ENCODE results near the gene CFAP54.

CFAP54 gene

DNA sequence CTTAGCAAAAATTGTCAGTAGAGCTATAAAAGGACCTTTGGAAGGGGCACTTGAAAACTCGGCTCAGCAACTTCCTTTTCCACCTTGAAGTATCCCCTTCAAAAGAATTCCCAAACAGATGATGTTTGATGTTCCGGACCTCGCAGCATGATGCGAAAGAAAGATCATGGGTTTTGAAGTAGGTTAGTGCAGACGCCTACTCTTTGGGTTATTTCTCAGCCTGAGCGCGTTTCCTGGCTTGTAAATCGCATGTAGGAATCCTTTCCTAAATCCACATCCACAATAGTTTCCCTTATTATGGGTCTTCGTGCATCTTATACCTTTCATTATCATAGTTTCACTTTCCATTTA is 417.1 kb downstream of the CFAP54 start:
- DNase-seq: no peak

DNA sequence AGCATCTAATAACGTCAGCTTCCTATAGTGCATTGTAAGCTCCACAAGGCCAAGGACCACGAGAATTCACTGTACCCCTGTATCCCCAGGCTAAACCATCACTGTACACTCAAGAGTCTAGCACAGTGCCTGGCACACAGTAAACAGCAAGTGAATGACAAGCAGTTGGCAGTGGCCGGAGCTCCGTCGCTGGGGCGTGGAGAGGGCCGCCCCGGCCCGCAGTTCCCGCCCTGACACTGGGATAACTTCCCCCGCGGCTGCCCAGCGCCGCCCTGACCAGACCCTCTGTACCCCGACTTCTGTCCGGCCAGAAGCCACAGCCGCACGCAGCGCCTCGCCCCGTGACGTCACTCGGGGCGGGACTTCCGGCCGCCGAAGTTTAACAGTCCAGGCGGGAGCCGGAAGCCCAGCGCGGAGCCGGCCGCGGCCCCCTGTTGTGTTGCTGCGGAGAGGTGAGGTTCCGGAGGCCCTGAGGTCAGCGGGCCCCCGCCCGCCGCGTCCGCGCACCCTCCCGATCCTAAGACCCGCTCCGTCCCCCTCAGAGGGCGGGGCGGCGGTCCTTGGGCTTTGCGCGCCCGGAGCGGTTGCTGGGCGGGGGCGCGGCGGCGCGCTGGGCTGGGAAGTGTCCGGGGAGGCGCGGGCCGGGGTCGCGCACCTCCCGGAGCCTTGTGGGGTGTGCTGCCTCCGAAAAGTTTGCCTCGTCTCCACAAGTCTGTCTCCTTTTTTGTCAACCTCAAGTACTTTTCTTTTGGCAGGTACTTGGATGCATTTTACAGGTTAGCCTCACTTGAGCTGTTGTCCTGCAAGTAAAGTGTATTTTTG is 417.7 kb downstream of the CFAP54 start, which contains the start of gene NEDD1:
NEDD1 (plus strand) TSS at position 409 of the 822 bp plus-strand sequence. CDS start 2,503 bp downstream, outside the sequence.
- peak; percentile 57 for DNase-seq

DNA sequence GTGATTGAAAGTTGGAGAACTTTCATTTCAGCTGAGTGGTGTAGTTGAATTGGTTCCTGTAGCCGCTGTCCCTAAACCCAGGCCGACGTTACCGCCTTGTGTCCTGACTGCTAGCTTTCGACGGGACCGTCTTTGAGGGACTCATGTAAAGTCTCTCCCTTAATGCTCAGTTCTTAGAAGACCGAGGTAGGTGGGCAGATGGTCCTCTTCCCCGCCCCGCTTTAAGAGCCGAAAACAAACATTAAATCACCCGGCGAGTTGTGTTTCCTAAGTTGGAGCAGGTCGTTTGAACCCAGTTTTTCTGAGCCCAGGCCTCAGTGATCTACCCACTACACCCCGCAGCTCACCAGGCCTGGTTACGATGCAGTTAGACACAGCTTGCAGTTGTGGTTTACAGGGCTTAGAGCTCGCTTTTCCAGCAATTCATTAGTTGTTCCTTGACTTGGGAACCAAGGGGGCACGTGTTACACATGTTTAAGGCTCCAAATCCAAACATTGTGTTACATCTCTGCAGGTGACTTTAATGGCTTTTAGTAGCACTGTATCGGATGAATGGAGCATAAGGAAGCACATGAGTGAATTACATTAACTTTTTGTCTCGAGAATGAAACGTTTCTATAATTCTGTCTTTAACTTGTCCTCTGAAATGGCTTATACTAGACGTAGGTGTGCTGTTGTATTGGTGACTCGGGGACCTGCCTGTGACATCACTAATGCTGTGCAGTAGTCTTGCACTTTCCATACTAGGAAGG is 418.5 kb downstream of the CFAP54 start:
- DNase-seq: peak; percentile 6

DNA sequence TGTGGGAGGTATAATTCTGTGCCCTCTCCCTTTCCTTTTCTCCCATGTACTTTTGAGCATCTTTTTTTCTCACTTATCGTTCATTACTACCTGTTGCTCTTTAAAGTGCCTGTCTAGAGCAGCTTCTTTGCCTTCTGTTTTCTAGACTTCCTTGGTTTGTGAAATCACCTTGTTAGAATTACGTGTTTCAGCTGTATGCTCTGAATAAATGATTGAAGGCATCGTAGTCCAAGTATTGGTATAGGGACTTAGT is 419.0 kb downstream of the CFAP54 start:
- DNase-seq: no peak

DNA sequence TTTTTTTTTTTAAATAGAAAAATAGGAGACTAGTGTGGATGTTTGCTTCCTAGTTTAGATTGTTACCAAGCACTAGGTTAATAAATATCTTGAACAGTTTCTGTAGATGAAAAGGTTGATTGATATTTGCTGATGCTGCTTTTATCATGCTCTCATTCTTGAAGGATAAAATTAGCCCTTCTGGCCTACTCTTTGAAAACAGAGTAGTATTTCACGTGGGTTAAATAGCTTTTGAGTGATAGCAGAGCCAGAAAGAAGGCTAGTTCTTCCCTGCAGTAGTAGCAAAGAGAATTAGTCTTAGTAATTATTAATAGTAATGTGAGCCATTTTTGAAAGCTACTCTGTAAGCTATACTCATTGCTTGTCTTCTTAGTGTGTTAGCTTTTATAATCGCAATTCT is 422.9 kb downstream of the CFAP54 start:
- DNase-seq: no peak

DNA sequence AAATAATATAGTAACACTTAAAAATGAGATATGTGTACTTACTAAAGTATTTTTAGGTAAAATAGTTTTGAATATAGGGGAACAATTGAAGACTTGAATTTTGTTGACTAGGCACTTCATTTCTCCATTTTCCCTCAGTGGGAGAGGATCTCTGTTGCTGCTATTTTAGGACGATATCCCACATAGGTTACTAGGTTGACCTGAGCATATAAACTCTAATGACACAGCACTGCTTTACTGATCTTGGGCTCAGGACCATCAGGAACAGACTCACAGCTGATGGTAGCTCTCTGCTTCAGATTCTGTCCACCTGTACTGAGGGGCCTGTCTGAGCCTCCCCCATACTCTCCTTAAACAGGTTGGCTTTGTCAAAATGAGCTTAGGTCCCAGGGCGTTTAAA is 423.6 kb downstream of the CFAP54 start:
- DNase-seq: no peak

DNA sequence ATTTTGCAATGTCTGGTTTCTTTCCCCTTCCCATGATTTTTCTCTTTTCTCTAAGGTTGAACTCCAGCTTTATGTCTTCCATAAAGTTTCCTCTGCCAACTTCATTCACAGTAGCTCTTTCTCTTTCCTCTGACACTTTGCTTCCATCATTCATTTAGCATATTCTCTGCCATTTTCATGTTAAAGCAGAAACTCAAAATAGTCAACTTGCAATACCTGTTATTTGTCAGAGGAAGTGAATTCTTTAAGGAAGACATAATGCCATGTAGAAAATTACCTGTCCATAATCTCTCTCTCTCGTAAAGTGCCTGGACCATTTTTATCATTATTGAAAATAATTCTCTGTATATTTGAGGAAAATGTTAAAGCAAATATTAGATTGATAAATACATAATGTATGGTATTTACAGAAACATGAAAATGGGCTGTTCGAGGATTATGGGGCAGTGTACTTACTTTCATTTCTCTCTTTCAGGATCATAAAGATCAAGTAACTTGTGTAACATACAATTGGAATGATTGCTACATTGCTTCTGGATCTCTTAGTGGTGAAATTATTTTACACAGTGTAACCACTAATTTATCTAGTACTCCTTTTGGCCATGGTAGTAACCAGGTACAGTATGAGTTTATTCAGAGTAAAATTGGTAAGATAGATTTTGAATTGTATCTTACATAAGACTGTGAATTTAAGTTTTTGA is 430.3 kb downstream of the CFAP54 start:
- DNase-seq: no peak

Measured in NCI-H1092 treated with DMSO at 0.1 percent for 48 hours (cell line).